Measurements from ENCODE around the gene TAS2R42.

DNA sequence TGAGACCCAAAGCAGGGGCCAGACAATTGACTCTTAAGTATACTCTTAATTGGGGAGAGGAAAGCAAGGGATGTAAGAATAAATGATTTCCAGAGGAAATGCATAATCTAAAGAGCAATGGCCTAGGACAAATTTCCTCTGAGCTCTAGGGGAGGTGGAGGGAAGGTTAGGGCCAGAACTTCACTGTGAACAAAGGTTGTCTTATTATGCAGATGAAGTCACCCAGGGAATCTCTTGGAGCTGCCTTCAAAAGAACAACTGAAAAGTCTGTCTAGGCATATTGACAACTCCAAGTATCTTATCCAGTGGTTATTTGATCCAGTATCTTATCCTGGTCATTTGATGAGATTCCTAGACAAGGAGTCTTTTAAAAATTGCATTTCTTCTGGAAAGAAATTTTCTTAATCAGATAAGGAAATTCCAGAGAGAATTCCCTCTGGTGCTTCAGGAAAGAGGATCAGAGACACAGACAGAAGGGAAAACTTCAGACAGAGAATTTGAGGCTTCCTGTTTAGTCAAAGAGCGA is 32.3 kb downstream of the TAS2R42 start:
- TF ChIP-seq, protein P1, sequence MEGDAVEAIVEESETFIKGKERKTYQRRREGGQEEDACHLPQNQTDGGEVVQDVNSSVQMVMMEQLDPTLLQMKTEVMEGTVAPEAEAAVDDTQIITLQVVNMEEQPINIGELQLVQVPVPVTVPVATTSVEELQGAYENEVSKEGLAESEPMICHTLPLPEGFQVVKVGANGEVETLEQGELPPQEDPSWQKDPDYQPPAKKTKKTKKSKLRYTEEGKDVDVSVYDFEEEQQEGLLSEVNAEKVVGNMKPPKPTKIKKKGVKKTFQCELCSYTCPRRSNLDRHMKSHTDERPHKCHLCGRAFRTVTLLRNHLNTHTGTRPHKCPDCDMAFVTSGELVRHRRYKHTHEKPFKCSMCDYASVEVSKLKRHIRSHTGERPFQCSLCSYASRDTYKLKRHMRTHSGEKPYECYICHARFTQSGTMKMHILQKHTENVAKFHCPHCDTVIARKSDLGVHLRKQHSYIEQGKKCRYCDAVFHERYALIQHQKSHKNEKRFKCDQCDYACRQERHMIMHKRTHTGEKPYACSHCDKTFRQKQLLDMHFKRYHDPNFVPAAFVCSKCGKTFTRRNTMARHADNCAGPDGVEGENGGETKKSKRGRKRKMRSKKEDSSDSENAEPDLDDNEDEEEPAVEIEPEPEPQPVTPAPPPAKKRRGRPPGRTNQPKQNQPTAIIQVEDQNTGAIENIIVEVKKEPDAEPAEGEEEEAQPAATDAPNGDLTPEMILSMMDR (conservative IDR thresholded peaks at IDR 0.05; ENCODE audit: low read length) = no peak
- no peak for TF ChIP-seq EZH2phosphoT487 (IDR thresholded peaks at IDR 0.05; ENCODE audit: borderline replicate concordance)

All from Loucy (cell line).